K562 (cell line): Measurements from ENCODE around the gene UGT1A10. TPM values are rescaled to one million over a fixed set of nuclear protein-coding genes. Genes with fewer than 3 reads are reported as not detected.

ENCODE experiments used
- ATAC-seq: fragments of 200-7000 bp; cut with Tn5 transposase; 3 replicates; pipeline ENCODE4 v1.9.1; 2020; ENCODE audit warnings: moderate library complexity
- BruUV-seq: library from RNA; stranded (reverse); fragments of 400-500 nt; replicated peaks from 2 replicates; lab custom pipeline; 2021; lab: Mats Ljungman, UMichigan
- CTCF ChIA-PET: fragments of 300-600 bp; formaldehyde crosslinking; extraction: SDS; loops from one replicate; lab custom pipeline; 2021; ENCODE audit warnings: low intra/inter-chr PET ratio; lab: Yijun Ruan, JAX
- POLR2A ChIA-PET: fragments of 300-600, 350-650 bp; sonication (Branson Sonifier 250); formaldehyde crosslinking; extraction: SDS; loops from one replicate; lab custom pipeline; 2021; ENCODE audit warnings: antibody characterized with exemption, inconsistent platforms; lab: Yijun Ruan, JAX
- DNase-seq, 4 experiments: peaks; one replicate each; pipeline versions ENCODE4 v3.0.0 to v3.0.0-alpha.2; 2011 to 2018; ENCODE audit warnings: low spot score in 3 of 4, mixed read lengths in 3 of 4; ENCODE audit errors: extremely low read depth in 1 of 4
- FAIRE-seq: peaks from 2 replicates; lab custom pipeline; 2011; peaks lifted over from hg19 to GRCh38; lab: Jason Lieb, UNC
- H2AFZ ChIP-seq: 2 replicates; pipeline ENCODE4 v1.6.0; 2011; ENCODE audit warnings: low read depth, low read length, control low read depth, inconsistent platforms
- H3K27ac ChIP-seq: fragments of 200-600 bp; 3 replicates; pipeline ENCODE4 v1.8.0; 2011; ENCODE audit warnings: low read depth, mild to moderate bottlenecking, control low read depth, inconsistent platforms, low read length, moderate library complexity, mixed read lengths; ENCODE audit errors: extremely low read depth
- H3K27me3 ChIP-seq, 2 experiments: fragments of 300-600 bp in 1 of 2; 2 replicates in 1 of 2; 3 replicates in 1 of 2; pipeline versions ENCODE4 v1.6.0 to v1.8.0; 2011; ENCODE audit warnings: inconsistent platforms in 2 of 2, low read length in 2 of 2, mild to moderate bottlenecking in 1 of 2, mixed read lengths in 1 of 2, moderate library complexity in 1 of 2; ENCODE audit not compliant: control insufficient read depth in 2 of 2, insufficient read depth in 2 of 2
- H3K36me3 ChIP-seq: fragments of 300-600 bp; 3 replicates; pipeline ENCODE4 v1.8.0; 2011; ENCODE audit warnings: mild to moderate bottlenecking, low read length, inconsistent platforms; ENCODE audit not compliant: control insufficient read depth, insufficient read depth
- H3K4me1 ChIP-seq, 2 experiments: fragments of 200-600 bp in 1 of 2; replicated peaks in 1 of 2; 2 replicates in 1 of 2; 3 replicates in 1 of 2; pipeline versions ENCODE4 v1.5.1 to v1.8.0; 2011; ENCODE audit warnings: inconsistent platforms in 2 of 2, low read length in 2 of 2, mild to moderate bottlenecking in 1 of 2, mixed read lengths in 1 of 2, moderate library complexity in 1 of 2; ENCODE audit not compliant: control insufficient read depth in 2 of 2, insufficient read depth in 2 of 2
- H3K4me2 ChIP-seq: 2 replicates; pipeline ENCODE4 v1.6.1; 2011; ENCODE audit warnings: low read length, control low read depth, inconsistent platforms, mixed read lengths; ENCODE audit not compliant: insufficient read depth
- H3K4me3 ChIP-seq: fragments of 200-600 bp; sonication (generic), shearing (Covaris generic); 2 replicates; pipeline ENCODE4 v1.5.1; 2016; ENCODE audit warnings: control low read depth, inconsistent platforms
- H3K79me2 ChIP-seq: fragments of 200-600 bp; 3 replicates; pipeline ENCODE4 v1.8.0; 2011; ENCODE audit warnings: low read length, inconsistent platforms; ENCODE audit not compliant: control insufficient read depth, insufficient read depth
- H3K9ac ChIP-seq, 2 experiments: 2 replicates each; pipeline versions ENCODE4 v1.6.0 to v1.6.1; 2011; ENCODE audit warnings: low read depth in 2 of 2, low read length in 2 of 2, control low read depth in 1 of 2, inconsistent platforms in 1 of 2, mild to moderate bottlenecking in 1 of 2, mixed read lengths in 1 of 2; ENCODE audit not compliant: insufficient read depth in 1 of 2
- H3K9me1 ChIP-seq: one replicate; pipeline ENCODE4 v1.6.0; 2011; ENCODE audit warnings: inconsistent platforms, mild to moderate bottlenecking, low read length, moderate library complexity; ENCODE audit not compliant: control insufficient read depth, insufficient read depth
- H3K9me3 ChIP-seq: replicated peaks from 2 replicates; pipeline ENCODE4 v1.5.1; 2011; ENCODE audit warnings: low read depth, low read length, inconsistent platforms; ENCODE audit not compliant: control insufficient read depth, insufficient read depth
- H4K20me1 ChIP-seq: replicated peaks from 2 replicates; pipeline ENCODE4 v1.6.1; 2011; ENCODE audit warnings: low read length, inconsistent platforms, mixed read lengths; ENCODE audit not compliant: control insufficient read depth, insufficient read depth
- DMBX1 ChIP-seq: fragments of 250-450 bp; sonication (Bioruptor Pico); IDR thresholded peaks from 2 replicates; pipeline ENCODE4 v1.8.0; 2022; ENCODE audit warnings: inconsistent platforms, mild to moderate bottlenecking, moderate library complexity, borderline replicate concordance
- HOXB6 ChIP-seq: fragments of 250-450 bp; sonication (Bioruptor Pico); IDR thresholded peaks from 2 replicates; pipeline ENCODE4 v1.5.1; 2022; ENCODE audit warnings: mild to moderate bottlenecking, borderline replicate concordance
- LARP7 ChIP-seq: fragments of 450-650 bp; IDR thresholded peaks from 2 replicates; pipeline ENCODE4 v1.6.1; 2016
- MYBL2 ChIP-seq, 2 experiments: fragments of 450-650 bp in 1 of 2; sonication (generic) in 1 of 2; formaldehyde crosslinking in 1 of 2; IDR thresholded peaks; 2 replicates each; pipeline versions ENCODE4 v1.6.1 to v1.8.1; 2017 to 2022; ENCODE audit warnings: borderline replicate concordance in 1 of 2, inconsistent platforms in 1 of 2, low read depth in 1 of 2, mild to moderate bottlenecking in 1 of 2, missing genetic modification reagents in 1 of 2, moderate library complexity in 1 of 2
- PURB ChIP-seq: sonication (generic); formaldehyde crosslinking; IDR thresholded peaks from 2 replicates; pipeline ENCODE4 v1.9.0; 2021; ENCODE audit warnings: low read depth, mild to moderate bottlenecking, missing genetic modification reagents
- RCOR1 ChIP-seq, 2 experiments: IDR thresholded peaks; 2 replicates each; pipeline ENCODE4 v1.6.1; 2012; ENCODE audit warnings: low read depth in 2 of 2, low read length in 2 of 2, borderline replicate concordance in 1 of 2, improper control_type of control experiment in 1 of 2
- TOE1 ChIP-seq, 2 experiments: fragments of 450-650 bp in 1 of 2; sonication (generic) in 1 of 2; formaldehyde crosslinking in 1 of 2; IDR thresholded peaks; 2 replicates each; pipeline versions ENCODE4 v1.7.1 to v1.8.0; 2016 to 2022; ENCODE audit warnings: borderline replicate concordance in 2 of 2, mild to moderate bottlenecking in 2 of 2, antibody characterized with exemption in 1 of 2, inconsistent platforms in 1 of 2, low read depth in 1 of 2, missing genetic modification reagents in 1 of 2, moderate library complexity in 1 of 2
- ZBTB1 ChIP-seq: sonication (generic); formaldehyde crosslinking; IDR thresholded peaks from 2 replicates; pipeline ENCODE4 v1.8.1; 2023; ENCODE audit warnings: missing genetic modification reagents, low read depth, mild to moderate bottlenecking, borderline replicate concordance
- ZNF143 ChIP-seq: sonication (generic); formaldehyde crosslinking; IDR thresholded peaks from 2 replicates; pipeline ENCODE4 v1.9.0; 2022; ENCODE audit warnings: mild to moderate bottlenecking, missing genetic modification reagents
- WGBS: fragments of 100-300 bp; shearing (Covaris generic); methylation state at CpG from one replicate; pipeline ENCODE4 v1.1.6; 2016; ENCODE audit warnings: low coverage, mixed read lengths; ENCODE audit not compliant: insufficient coverage; ENCODE audit errors: missing lambda C conversion rate; 5-methylcytosine and 5-hydroxymethylcytosine counted together
- in situ Hi-C: fragments of 300-500 bp; cut with MboI; formaldehyde crosslinking; loops from 4 replicates; pipeline ENCODE4 v1.15.0; 2018; ENCODE audit warnings: inconsistent platforms, mixed read lengths
- intact Hi-C: fragments of 100-400 bp; cut with micrococcal nuclease; formaldehyde crosslinking; loops from 2 replicates; pipeline ENCODE4 v1.14.2; 2022
- polyA plus RNA-seq, 8 experiments: library from polyadenylated mRNA; depleted of rRNA in 4 of 8; stranded (reverse) in 5 of 8; unstranded in 3 of 8; fragments of >200 nt; fragmentation: Nextera tagmentation in 2 of 8; fragmentation: Illumina TruSeq in 1 of 8; extraction: Ambion mirVana in 2 of 8; extraction: Trizol in 1 of 8; gene quantifications; 2 replicates each; pipeline versions ENCODE4 v1.2.1 to v1.2.3, GENCODE V29; 2011 to 2014; ENCODE audit warnings: inconsistent platforms in 1 of 8, missing spikeins in 1 of 8
- total RNA-seq, 7 experiments: library from RNA; depleted of rRNA in 6 of 7; stranded (reverse); fragments of >200 nt in 6 of 7; fragmentation: Illumina TruSeq in 2 of 7; extraction: Trizol in 2 of 7; gene quantifications; 2 replicates each; pipeline versions ENCODE4 v1.2.1 to v1.2.3, GENCODE V29; 2011 to 2021; ENCODE audit warnings: low replicate concordance in 1 of 7
- TF ChIP-seq, protein P1 (sequence below): sonication (generic); formaldehyde crosslinking; IDR thresholded peaks from 2 replicates; pipeline ENCODE4 v1.8.1; 2023; ENCODE audit warnings: mild to moderate bottlenecking, missing genetic modification reagents
- TF ChIP-seq, protein P2 (sequence below): sonication (generic); formaldehyde crosslinking; IDR thresholded peaks from 2 replicates; pipeline ENCODE4 v1.8.1; 2023; ENCODE audit warnings: mild to moderate bottlenecking, missing genetic modification reagents
- TF ChIP-seq, protein P3 (sequence below): fragments of 450-650 bp; formaldehyde crosslinking; IDR thresholded peaks from 2 replicates; pipeline ENCODE4 v1.4.0; 2020; ENCODE audit warnings: mild to moderate bottlenecking, moderate library complexity
- TF ChIP-seq, protein P4 (sequence below): sonication (generic); formaldehyde crosslinking; IDR thresholded peaks from 2 replicates; pipeline ENCODE4 v1.8.1; 2023; ENCODE audit warnings: mild to moderate bottlenecking, missing genetic modification reagents

Gene UGT1A10
- total and polyA plus RNA-seq, 9 of the 15 experiments (the other 6 are each of a cell fraction or from before 2014, with no cell fraction given): not detected

DNA sequence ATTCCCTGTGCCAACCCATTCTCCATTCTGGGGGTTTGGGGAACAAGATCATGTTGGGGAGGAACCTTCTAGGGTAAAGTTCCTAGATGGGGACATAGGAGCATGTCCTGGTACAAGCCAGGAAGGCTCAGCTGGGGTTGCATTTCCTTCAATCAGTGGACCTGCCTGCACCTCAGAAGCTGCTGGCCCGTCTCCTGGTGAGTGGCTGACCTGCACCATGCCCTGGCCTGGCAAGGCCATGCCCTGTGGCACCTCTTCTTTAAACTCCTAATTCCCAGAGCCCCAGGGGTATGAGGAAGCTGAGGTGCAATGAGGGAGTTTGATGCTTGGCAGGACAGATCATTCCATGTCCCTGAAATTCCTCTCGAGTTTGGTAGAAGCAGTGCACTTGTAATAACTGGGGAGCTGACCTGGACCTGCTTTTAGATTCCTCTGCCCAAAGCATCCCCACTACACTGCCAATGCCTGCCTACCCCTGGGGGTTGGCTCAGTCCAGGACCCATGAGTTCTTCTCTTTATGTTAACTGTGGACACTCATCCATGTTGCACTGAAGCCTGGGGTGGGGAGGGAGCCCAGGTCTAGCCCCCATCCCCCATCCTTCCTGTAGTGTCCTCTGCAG, 167.2 kb downstream of the UGT1A10 start:
- H3K4me1 ChIP-seq: no peaks in the 10 kb centered on the region; a peak in 1 of 5 replicates
- intact Hi-C loops: no loop called here
- no peak for FAIRE-seq

More for the DNA sequence above, 167.2 kb downstream of the UGT1A10 start:
- POLR2A ChIA-PET: no interaction called here
- no peaks in the 10 kb centered on the region for H3K79me2 ChIP-seq
- H3K4me2 ChIP-seq: no peak overlapping the region
- no TSS peak for BruUV-seq
- H3K9me1 ChIP-seq: no peaks in the 10 kb centered on the region
- no peak overlapping the region for H3K4me3 ChIP-seq
- no peaks in the 10 kb centered on the region for H3K36me3 ChIP-seq
- peaks cover 0 to 18% of the 10 kb centered on the region in 2 experiments; a peak in 2 of 5 replicates for H3K27me3 ChIP-seq
- no peaks in the 10 kb centered on the region for H4K20me1 ChIP-seq
- DNase-seq (no peak), ATAC-seq (no peak)
- in situ Hi-C loops: no loop called here
- no peak overlapping the region for H2AFZ ChIP-seq
- CTCF ChIA-PET: no interaction called here
- H3K27ac ChIP-seq: no peak overlapping the region
- no peaks in the 10 kb centered on the region for H3K9me3 ChIP-seq
- WGBS: 0% methylated on average over 1 of the region's 2 CpGs
- no peak overlapping the region for H3K9ac ChIP-seq
- TF ChIP-seq ZNF143 (no peak), HOXB6 (no peak), DMBX1 (CRISPR knock-in tag) (no peak), MYBL2 (IDR thresholded peaks at IDR 0.05; ENCODE audit: low read depth) (no peak), MYBL2 (CRISPR knock-in tag; IDR thresholded peaks at IDR 0.05; ENCODE audit: borderline replicate concordance) (no peak), TOE1 (IDR thresholded peaks at IDR 0.05; ENCODE audit: borderline replicate concordance) (no peak), TOE1 (CRISPR knock-in tag; IDR thresholded peaks at IDR 0.05; ENCODE audit: borderline replicate concordance, low read depth) (no peak), ZBTB1 (no peak), RCOR1 (IDR thresholded peaks at IDR 0.05; ENCODE audit: borderline replicate concordance in 1 of 2, low read depth in 2 of 2, low read length in 2 of 2) (no peak), PURB (CRISPR knock-in tag) (no peak), LARP7 (no peak)
- TF ChIP-seq, protein P1, sequence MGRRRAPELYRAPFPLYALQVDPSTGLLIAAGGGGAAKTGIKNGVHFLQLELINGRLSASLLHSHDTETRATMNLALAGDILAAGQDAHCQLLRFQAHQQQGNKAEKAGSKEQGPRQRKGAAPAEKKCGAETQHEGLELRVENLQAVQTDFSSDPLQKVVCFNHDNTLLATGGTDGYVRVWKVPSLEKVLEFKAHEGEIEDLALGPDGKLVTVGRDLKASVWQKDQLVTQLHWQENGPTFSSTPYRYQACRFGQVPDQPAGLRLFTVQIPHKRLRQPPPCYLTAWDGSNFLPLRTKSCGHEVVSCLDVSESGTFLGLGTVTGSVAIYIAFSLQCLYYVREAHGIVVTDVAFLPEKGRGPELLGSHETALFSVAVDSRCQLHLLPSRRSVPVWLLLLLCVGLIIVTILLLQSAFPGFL (CRISPR knock-in tag): no peak
- TF ChIP-seq, protein P2, sequence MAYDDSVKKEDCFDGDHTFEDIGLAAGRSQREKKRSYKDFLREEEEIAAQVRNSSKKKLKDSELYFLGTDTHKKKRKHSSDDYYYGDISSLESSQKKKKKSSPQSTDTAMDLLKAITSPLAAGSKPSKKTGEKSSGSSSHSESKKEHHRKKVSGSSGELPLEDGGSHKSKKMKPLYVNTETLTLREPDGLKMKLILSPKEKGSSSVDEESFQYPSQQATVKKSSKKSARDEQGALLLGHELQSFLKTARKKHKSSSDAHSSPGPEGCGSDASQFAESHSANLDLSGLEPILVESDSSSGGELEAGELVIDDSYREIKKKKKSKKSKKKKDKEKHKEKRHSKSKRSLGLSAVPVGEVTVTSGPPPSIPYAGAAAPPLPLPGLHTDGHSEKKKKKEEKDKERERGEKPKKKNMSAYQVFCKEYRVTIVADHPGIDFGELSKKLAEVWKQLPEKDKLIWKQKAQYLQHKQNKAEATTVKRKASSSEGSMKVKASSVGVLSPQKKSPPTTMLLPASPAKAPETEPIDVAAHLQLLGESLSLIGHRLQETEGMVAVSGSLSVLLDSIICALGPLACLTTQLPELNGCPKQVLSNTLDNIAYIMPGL: no peak
- TF ChIP-seq, protein P3, sequence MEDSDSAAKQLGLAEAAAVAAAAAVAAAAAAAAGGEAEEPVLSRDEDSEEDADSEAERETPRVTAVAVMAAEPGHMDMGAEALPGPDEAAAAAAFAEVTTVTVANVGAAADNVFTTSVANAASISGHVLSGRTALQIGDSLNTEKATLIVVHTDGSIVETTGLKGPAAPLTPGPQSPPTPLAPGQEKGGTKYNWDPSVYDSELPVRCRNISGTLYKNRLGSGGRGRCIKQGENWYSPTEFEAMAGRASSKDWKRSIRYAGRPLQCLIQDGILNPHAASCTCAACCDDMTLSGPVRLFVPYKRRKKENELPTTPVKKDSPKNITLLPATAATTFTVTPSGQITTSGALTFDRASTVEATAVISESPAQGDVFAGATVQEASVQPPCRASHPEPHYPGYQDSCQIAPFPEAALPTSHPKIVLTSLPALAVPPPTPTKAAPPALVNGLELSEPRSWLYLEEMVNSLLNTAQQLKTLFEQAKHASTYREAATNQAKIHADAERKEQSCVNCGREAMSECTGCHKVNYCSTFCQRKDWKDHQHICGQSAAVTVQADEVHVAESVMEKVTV: no peak
- TF ChIP-seq, protein P4, sequence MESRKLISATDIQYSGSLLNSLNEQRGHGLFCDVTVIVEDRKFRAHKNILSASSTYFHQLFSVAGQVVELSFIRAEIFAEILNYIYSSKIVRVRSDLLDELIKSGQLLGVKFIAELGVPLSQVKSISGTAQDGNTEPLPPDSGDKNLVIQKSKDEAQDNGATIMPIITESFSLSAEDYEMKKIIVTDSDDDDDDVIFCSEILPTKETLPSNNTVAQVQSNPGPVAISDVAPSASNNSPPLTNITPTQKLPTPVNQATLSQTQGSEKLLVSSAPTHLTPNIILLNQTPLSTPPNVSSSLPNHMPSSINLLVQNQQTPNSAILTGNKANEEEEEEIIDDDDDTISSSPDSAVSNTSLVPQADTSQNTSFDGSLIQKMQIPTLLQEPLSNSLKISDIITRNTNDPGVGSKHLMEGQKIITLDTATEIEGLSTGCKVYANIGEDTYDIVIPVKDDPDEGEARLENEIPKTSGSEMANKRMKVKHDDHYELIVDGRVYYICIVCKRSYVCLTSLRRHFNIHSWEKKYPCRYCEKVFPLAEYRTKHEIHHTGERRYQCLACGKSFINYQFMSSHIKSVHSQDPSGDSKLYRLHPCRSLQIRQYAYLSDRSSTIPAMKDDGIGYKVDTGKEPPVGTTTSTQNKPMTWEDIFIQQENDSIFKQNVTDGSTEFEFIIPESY: no peak
